Kidney (tissue), 14 donors: ENCODE measurements around the gene FARP2. TPM values are rescaled to one million over a fixed set of nuclear protein-coding genes. Genes with fewer than 3 reads are reported as not detected.
"Not testable (repeated sequence)": the region's sequence is repeated elsewhere in the genome, so short reads cannot be mapped to it uniquely, and the experiment has no call there.

Experiments used
- DNase-seq, 5 donors: peaks; one replicate each; pipeline ENCODE4 v3.0.0-alpha.2; 2013 to 2020
- FAIRE-seq: peaks from 2 replicates; lab custom pipeline; 2012; peaks lifted over from hg19 to GRCh38; lab: Jason Lieb, UNC
- H3K27ac ChIP-seq, 2 donors: one replicate each; pipeline ENCODE4 v1.7.0; 2013; ENCODE audit warnings: low read depth in 2 of 2, low read length in 2 of 2, inconsistent platforms in 1 of 2
- H3K27me3 ChIP-seq: one replicate; pipeline ENCODE4 v1.7.1; 2013; ENCODE audit warnings: low read length, inconsistent platforms; ENCODE audit not compliant: control insufficient read depth, insufficient read depth
- H3K36me3 ChIP-seq, 3 donors: one replicate each; pipeline versions ENCODE4 v1.7.0 to v1.7.1; 2013; ENCODE audit warnings: low read length in 3 of 3, control low read depth in 1 of 3, inconsistent platforms in 1 of 3; ENCODE audit not compliant: insufficient read depth in 3 of 3, control insufficient read depth in 2 of 3
- H3K4me1 ChIP-seq, 3 donors: one replicate each; pipeline versions ENCODE4 v1.7.0 to v1.7.1; 2013; ENCODE audit warnings: low read length in 3 of 3, inconsistent platforms in 1 of 3, low read depth in 1 of 3; ENCODE audit not compliant: control insufficient read depth in 2 of 3, insufficient read depth in 2 of 3
- H3K4me3 ChIP-seq, 3 donors: one replicate each; pipeline versions ENCODE4 v1.7.0 to v1.8.1; 2013; ENCODE audit warnings: low read length in 3 of 3, control low read depth in 1 of 3, inconsistent platforms in 1 of 3
- H3K9ac ChIP-seq, 3 donors: one replicate each; pipeline versions ENCODE4 v1.7.0 to v1.7.1; 2013; ENCODE audit warnings: low read length in 3 of 3, control low read depth in 1 of 3, inconsistent platforms in 1 of 3
- H3K9me3 ChIP-seq, 3 donors: one replicate each; pipeline versions ENCODE4 v1.7.0 to v1.7.1; 2013; ENCODE audit warnings: low read length in 3 of 3, control low read depth in 1 of 3, inconsistent platforms in 1 of 3; ENCODE audit not compliant: control insufficient read depth in 2 of 3, insufficient read depth in 1 of 3
- intact Hi-C: fragments of 100-400 bp; cut with DNase I; formaldehyde crosslinking; loops from one replicate; pipeline ENCODE4 v1.11.1; 2022
- polyA plus RNA-seq: library from polyadenylated mRNA; stranded (reverse); fragments of 350-450 nt; fragmentation: Illumina TruSeq; extraction: RNeasy Lipid Tissue Mini Kit (QIAGEN cat#74804); gene quantifications from one replicate; pipeline ENCODE4 v1.2.3, GENCODE V29; 2014; ENCODE audit warnings: low read depth, low replicate concordance; ENCODE audit not compliant: insufficient read depth
- total RNA-seq: library from RNA; stranded (reverse); fragmentation: NEBNext Ultra II Directional; extraction: Animal tissue kit (Norgen Biotek cat#: 25700); gene quantifications from one replicate; pipeline ENCODE4 v1.2.1, GENCODE V29; 2021
- TF ChIP-seq, protein P1 (sequence below): IDR thresholded peaks from 3 replicates; pipeline ENCODE4 v1.5.1; 2012; ENCODE audit warnings: mild to moderate bottlenecking, moderate library complexity, borderline replicate concordance; ENCODE audit not compliant: insufficient read depth; ENCODE audit errors: extremely low read depth
- donor health status: control.
- donor health status: control.
- donor health status: control.
- donor health status: control.
- donor health status: control.
- donor health status: DM: yes; HTN: yes; CAD: no.
- donor health status: Normal renal cell carcinoma (clear cell type).

The FARP2 gene
- total and polyA plus RNA-seq, 2 donors from 2014 or later: 20.3 to 50.5 TPM

DNA sequence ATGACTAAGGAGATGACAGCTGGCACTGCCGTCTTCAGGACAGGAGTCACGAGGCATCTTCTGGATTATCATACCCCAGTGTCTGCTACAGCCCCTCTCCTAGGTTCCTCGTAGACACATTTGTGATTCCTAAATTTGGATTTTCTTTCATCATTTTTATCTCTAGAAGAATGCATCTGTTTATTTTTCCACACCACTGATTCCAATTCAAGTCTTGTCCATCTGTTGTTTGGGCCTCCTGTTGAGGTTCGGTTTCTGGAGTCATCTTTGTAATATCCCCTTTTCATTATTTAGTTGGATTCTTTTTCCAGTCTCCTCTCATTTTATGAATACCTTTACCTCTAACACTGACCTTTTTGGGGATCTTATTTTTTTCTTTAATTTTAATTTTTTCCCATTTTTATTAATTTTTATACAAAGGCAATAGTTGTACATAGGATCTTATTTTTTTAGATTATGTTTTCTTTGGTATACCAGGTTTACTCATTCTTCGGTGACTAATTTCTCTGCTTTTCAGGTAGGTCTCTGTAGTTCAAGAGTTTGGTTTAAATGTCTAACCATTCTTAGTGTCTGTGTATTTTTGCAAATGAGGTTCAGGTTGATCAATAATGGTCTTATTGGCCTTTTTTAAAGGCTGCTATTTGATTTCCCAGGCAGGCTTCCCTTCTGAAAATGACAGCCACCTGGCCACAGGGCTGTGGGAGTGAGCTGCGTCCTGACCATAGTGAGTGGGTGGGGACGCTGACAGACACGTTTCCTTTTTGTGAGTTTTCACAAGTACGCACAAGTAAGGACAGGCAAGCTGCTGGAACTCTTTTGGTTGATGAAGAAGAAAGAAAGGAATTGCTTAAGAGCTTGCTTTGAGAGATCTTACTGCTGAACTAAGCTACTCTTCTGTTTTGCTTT is 34.5 kb downstream of the FARP2 start:
- no peaks in the 10 kb centered on the region for H3K27me3 ChIP-seq
- peaks cover 0 to 5% (median 0%) of the 10 kb centered on the region in 3 donors for H3K36me3 ChIP-seq
- no peak for FAIRE-seq
- no peak overlapping the region for H3K4me3 ChIP-seq
- intact Hi-C loops: no loop called here
- H3K27ac ChIP-seq: no peak overlapping the region
- TF ChIP-seq, protein P1, sequence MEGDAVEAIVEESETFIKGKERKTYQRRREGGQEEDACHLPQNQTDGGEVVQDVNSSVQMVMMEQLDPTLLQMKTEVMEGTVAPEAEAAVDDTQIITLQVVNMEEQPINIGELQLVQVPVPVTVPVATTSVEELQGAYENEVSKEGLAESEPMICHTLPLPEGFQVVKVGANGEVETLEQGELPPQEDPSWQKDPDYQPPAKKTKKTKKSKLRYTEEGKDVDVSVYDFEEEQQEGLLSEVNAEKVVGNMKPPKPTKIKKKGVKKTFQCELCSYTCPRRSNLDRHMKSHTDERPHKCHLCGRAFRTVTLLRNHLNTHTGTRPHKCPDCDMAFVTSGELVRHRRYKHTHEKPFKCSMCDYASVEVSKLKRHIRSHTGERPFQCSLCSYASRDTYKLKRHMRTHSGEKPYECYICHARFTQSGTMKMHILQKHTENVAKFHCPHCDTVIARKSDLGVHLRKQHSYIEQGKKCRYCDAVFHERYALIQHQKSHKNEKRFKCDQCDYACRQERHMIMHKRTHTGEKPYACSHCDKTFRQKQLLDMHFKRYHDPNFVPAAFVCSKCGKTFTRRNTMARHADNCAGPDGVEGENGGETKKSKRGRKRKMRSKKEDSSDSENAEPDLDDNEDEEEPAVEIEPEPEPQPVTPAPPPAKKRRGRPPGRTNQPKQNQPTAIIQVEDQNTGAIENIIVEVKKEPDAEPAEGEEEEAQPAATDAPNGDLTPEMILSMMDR: no peak
- H3K9ac ChIP-seq: no peak overlapping the region
- H3K4me1 ChIP-seq: peaks cover 0 to 3% (median 2%) of the 10 kb centered on the region in 3 donors
- no peak for DNase-seq
- no peaks in the 10 kb centered on the region for H3K9me3 ChIP-seq

DNA sequence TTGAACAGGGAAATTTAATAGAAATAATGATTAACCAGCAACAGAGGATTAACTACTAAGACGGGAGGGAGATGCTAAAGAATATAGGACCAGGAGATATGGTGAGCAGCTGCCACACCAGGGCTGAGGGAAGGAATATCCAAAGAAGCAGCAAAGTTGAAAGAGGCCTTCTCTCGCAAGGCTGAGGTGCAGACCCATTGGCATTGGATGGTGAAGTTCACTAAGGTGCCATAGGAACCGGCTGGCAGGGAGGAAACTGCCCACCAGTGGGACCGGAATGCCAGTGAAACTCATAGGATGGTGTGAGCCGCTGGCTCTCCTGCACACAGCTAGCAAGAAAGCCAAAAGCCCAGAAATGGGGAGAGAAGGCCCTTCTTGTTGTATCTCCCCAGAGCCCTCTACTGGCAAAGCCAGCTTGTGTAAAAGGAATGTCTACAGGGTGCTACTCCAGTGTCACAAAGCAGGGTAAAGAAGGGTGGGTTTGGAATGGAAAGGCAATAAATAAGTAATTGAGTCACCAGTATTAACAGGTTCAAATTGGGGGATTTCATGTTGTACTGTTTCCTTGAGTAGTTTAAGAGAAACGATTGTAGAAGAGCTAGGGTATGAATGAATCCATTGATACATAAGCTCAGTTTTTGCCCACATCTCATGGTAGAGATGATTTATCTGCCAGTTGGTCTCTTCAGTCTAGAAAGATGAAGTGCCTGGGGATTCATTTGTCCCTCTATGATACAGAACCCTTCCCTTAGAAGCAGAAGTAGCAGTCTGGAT is 36.0 kb downstream of the FARP2 start:
- Histone ChIP-seq H3K4me1 (peaks cover 0 to 3% (median 0%) of the 10 kb centered on the region in 3 donors), H3K4me3 (no peak overlapping the region), H3K27ac (no peak overlapping the region), H3K27me3 (no peaks in the 10 kb centered on the region), H3K36me3 (peaks cover 0 to 6% (median 0%) of the 10 kb centered on the region in 3 donors), H3K9me3 (no peaks in the 10 kb centered on the region), H3K9ac (no peak overlapping the region)
- TF ChIP-seq, protein P1: peak; percentile 58
- DNase-seq (peak in 2 of 5 donors; percentile 32 to 65), FAIRE-seq (no peak)
- intact Hi-C loops: no loop called here

DNA sequence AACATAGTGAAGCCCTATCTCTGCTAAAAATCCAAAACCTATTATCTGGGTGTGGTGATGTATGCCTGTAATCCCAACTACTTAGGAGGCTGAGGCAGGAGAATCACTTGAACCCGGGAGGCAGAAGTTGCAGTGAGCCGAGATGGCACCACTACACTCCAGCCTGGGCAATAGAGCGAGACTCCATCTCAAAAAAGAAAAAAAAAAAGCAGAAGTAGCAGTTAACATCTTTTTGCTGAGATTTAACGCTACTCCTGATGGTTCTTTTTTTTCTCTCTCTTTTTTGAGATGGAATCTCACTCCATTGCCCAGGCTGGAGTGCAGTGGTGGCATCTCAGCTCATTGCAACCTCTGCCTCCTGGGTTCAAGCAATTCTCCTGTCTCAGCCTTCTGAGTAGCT is 36.7 kb downstream of the FARP2 start:
- intact Hi-C loops, H3K9ac ChIP-seq, H3K27ac ChIP-seq, H3K36me3 ChIP-seq, H3K4me3 ChIP-seq, DNase-seq, H3K4me1 ChIP-seq, FAIRE-seq, H3K27me3 ChIP-seq, H3K9me3 ChIP-seq: not testable (repeated sequence)
